HepG2 (cell line): ENCODE data around the gene INSR. TPM values are rescaled to one million over a fixed set of nuclear protein-coding genes. Genes with fewer than 3 reads are reported as not detected.

Experiments
- KDM5A ChIP-seq: fragments of 200-600 bp; sonication (generic); IDR thresholded peaks from 2 replicates; pipeline ENCODE4 v1.7.0; 2018; ENCODE audit warnings: antibody characterized with exemption, mild to moderate bottlenecking, low read length, borderline replicate concordance
- XRCC5 ChIP-seq: fragments of 200-400 bp; formaldehyde crosslinking; optimal IDR thresholded peaks from 2 replicates; pipeline ENCODE3; 2017; ENCODE audit warnings: mild to moderate bottlenecking, low read length
- polyA plus RNA-seq, 8 experiments: library from polyadenylated mRNA; depleted of rRNA in 3 of 8; stranded (reverse) in 7 of 8; unstranded in 1 of 8; fragments of >200 nt; fragmentation: Illumina TruSeq in 4 of 8; extraction: Trizol in 4 of 8; gene quantifications; 2 replicates each; pipeline versions ENCODE4 v1.2.1 to v1.2.3, GENCODE V29; 2011 to 2016; ENCODE audit warnings: low read depth in 4 of 8, missing spikeins in 1 of 8, mixed read lengths in 1 of 8; ENCODE audit not compliant: insufficient read depth in 1 of 8
- total RNA-seq, 5 experiments: library from RNA; depleted of rRNA; stranded (reverse); fragments of >200 nt; fragmentation: Illumina TruSeq; extraction: Trizol; gene quantifications; 2 replicates each; pipeline ENCODE4 v1.2.3, GENCODE V29; 2016; ENCODE audit warnings: low read depth in 1 of 5
- TF ChIP-seq, protein P1 (sequence below): sonication (generic); formaldehyde crosslinking; IDR thresholded peaks from 2 replicates; pipeline ENCODE4 v1.5.1; 2020; ENCODE audit warnings: mild to moderate bottlenecking, missing genetic modification reagents, borderline replicate concordance
- TF ChIP-seq, protein P2 (sequence below): sonication (generic); formaldehyde crosslinking; IDR thresholded peaks from 2 replicates; pipeline ENCODE4 v1.4.0; 2020; ENCODE audit warnings: missing genetic modification reagents
- TF ChIP-seq, protein P3 (sequence below): sonication (generic); formaldehyde crosslinking; IDR thresholded peaks from 2 replicates; pipeline ENCODE4 v1.4.0; 2020; ENCODE audit warnings: mild to moderate bottlenecking, missing genetic modification reagents

Gene INSR
- total and polyA plus RNA-seq, 2 of the 13 experiments (the other 11 are each of a cell fraction or from before 2014, with no cell fraction given): 24.2 to 29.8 TPM

DNA sequence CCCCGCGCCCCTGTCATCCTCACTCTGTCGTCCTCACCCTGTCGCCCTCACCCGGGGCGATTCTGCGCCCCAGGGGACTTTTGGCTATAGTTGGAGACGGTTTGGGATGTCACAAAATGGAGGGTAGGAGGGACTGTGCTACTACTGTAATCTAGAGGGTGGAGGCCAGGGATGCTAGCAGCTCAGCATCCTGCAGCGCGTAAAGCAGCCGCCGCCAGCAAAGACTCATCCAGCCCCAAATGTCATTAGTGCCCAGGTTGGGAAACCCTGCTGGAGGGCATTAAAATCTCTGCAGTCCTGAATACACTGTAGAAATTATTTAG lies 224.3 kb downstream of the INSR start (continued):
- TF ChIP-seq, protein P1, sequence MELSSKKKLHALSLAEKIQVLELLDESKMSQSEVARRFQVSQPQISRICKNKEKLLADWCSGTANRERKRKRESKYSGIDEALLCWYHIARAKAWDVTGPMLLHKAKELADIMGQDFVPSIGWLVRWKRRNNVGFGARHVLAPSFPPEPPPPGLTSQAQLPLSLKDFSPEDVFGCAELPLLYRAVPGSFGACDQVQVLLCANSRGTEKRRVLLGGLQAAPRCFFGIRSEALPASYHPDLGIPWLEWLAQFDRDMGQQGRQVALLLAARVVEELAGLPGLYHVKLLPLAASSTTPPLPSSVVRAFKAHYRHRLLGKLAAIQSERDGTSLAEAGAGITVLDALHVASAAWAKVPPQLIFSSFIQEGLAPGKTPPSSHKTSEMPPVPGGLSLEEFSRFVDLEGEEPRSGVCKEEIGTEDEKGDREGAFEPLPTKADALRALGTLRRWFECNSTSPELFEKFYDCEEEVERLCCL (CRISPR knock-in tag): 0 out of 2 replicates have a peak, but pooled peaks have one; percentile 13
- TF ChIP-seq, protein P2, sequence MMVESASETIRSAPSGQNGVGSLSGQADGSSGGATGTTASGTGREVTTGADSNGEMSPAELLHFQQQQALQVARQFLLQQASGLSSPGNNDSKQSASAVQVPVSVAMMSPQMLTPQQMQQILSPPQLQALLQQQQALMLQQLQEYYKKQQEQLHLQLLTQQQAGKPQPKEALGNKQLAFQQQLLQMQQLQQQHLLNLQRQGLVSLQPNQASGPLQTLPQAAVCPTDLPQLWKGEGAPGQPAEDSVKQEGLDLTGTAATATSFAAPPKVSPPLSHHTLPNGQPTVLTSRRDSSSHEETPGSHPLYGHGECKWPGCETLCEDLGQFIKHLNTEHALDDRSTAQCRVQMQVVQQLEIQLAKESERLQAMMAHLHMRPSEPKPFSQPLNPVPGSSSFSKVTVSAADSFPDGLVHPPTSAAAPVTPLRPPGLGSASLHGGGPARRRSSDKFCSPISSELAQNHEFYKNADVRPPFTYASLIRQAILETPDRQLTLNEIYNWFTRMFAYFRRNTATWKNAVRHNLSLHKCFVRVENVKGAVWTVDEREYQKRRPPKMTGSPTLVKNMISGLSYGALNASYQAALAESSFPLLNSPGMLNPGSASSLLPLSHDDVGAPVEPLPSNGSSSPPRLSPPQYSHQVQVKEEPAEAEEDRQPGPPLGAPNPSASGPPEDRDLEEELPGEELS (CRISPR knock-in tag): no peak
- TF ChIP-seq, protein P3, sequence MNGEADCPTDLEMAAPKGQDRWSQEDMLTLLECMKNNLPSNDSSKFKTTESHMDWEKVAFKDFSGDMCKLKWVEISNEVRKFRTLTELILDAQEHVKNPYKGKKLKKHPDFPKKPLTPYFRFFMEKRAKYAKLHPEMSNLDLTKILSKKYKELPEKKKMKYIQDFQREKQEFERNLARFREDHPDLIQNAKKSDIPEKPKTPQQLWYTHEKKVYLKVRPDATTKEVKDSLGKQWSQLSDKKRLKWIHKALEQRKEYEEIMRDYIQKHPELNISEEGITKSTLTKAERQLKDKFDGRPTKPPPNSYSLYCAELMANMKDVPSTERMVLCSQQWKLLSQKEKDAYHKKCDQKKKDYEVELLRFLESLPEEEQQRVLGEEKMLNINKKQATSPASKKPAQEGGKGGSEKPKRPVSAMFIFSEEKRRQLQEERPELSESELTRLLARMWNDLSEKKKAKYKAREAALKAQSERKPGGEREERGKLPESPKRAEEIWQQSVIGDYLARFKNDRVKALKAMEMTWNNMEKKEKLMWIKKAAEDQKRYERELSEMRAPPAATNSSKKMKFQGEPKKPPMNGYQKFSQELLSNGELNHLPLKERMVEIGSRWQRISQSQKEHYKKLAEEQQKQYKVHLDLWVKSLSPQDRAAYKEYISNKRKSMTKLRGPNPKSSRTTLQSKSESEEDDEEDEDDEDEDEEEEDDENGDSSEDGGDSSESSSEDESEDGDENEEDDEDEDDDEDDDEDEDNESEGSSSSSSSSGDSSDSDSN (CRISPR knock-in tag): peak; percentile 5; the same call in 1 of the 2 replicates
- peak; percentile 1 for TF ChIP-seq XRCC5
- TF ChIP-seq KDM5A: peak; percentile 81
